ENCODE data around the gene FLG. TPM values are rescaled to one million over a fixed set of nuclear protein-coding genes. Genes with fewer than 3 reads are reported as not detected.

Gene FLG
- total and polyA plus RNA-seq, 2 of the 4 experiments (the other 2 are of a cell fraction): under 0.01 TPM; not detected in 1

DNA sequence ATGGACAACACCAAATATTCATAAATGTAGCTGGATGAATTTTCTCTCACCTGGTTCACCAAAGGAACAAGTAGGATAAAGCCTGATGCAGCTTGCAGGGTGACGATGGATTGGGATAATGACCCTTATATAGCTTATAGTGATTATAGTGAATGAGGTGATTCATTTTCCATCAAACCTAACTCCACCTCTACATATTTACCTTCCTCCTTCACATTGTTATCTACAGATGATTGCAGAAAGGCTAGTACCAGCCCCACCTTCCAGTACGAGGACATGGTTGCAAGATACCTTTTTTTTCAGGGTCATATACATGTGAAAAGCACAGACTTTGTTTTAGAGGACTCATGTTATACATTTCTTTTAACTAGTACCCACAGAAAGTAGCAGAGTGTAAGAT is 34.9 kb upstream of the FLG start, which contains the start of gene FLG2:
Gene FLG2 (minus strand): TSS at position 101 of the 400 bp plus-strand sequence. CDS start 1,122 bp downstream, outside the sequence.
- no peak within 1 kb of the TSS for H3K4me2 ChIP-seq (ENCODE audit: low read depth, low read length)
- H3K14ac ChIP-seq (replicated peaks; ENCODE audit: low read depth, low read length): no peak within 1 kb of the TSS
- H4K5ac ChIP-seq (ENCODE audit: low read depth, low read length): no peak within 1 kb of the TSS
- no peak within 1 kb of the TSS for H3K56ac ChIP-seq (ENCODE audit: extremely low read depth, insufficient read depth, low read length)
- dilution Hi-C loops (cut with HindIII; ENCODE audit: low sequenced_read_pairs, unreplicated experiment): no loop called here
- H2BK120ac ChIP-seq (ENCODE audit: low read depth, low read length): no peak within 1 kb of the TSS
- H3K9me1 ChIP-seq (ENCODE audit: insufficient read depth, low read length): no peaks in the 10 kb centered on the region
- no peak within 1 kb of the TSS for H2AK9ac ChIP-seq (replicated peaks; ENCODE audit: low read depth, low read length, poor library complexity)
- in situ Hi-C loops (cut with MboI; ENCODE audit: low sequenced_read_pairs): no loop called here
- TF ChIP-seq USF2 (IDR thresholded peaks at IDR 0.05; ENCODE audit: low read depth, low read length) (no peak), CTCF (conservative IDR thresholded peaks at IDR 0.05; ENCODE audit: low read depth, low read length) (no peak), SMC3 (IDR thresholded peaks at IDR 0.05; ENCODE audit: low read depth, low read length) (no peak), RAD21 (IDR thresholded peaks at IDR 0.05; ENCODE audit: low read length) (no peak), MAFK (IDR thresholded peaks at IDR 0.05; ENCODE audit: low read depth, low read length) (no peak), BHLHE40 (IDR thresholded peaks at IDR 0.05; ENCODE audit: low read depth, low read length) (no peak), RCOR1 (IDR thresholded peaks at IDR 0.05; ENCODE audit: insufficient replicate concordance, low read length) (no peak), NFE2L2 (IDR thresholded peaks at IDR 0.05; ENCODE audit: low read depth, low read length) (no peak), POLR2A (IDR thresholded peaks at IDR 0.05; ENCODE audit: low read depth, low read length) (no peak), CHD1 (IDR thresholded peaks at IDR 0.05; ENCODE audit: low read depth, low read length) (no peak), MXI1 (IDR thresholded peaks at IDR 0.05; ENCODE audit: borderline replicate concordance, low read depth, low read length) (no peak), FOS (IDR thresholded peaks at IDR 0.05; ENCODE audit: low read depth, low read length) (no peak), RFX5 (IDR thresholded peaks at IDR 0.05; ENCODE audit: low read depth, low read length) (no peak), CEBPB (IDR thresholded peaks at IDR 0.05; ENCODE audit: low read depth, low read length) (no peak), MAZ (IDR thresholded peaks at IDR 0.05; ENCODE audit: borderline replicate concordance, low read depth, low read length) (no peak)
- TF ChIP-seq, protein P1, sequence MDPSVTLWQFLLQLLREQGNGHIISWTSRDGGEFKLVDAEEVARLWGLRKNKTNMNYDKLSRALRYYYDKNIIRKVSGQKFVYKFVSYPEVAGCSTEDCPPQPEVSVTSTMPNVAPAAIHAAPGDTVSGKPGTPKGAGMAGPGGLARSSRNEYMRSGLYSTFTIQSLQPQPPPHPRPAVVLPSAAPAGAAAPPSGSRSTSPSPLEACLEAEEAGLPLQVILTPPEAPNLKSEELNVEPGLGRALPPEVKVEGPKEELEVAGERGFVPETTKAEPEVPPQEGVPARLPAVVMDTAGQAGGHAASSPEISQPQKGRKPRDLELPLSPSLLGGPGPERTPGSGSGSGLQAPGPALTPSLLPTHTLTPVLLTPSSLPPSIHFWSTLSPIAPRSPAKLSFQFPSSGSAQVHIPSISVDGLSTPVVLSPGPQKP (IDR thresholded peaks at IDR 0.05; ENCODE audit: borderline replicate concordance, low read depth, low read length): no peak
- no peaks in the 10 kb centered on the region for H4K20me1 ChIP-seq (ENCODE audit: insufficient read depth, low read length)
- no peak within 1 kb of the TSS for H3K9ac ChIP-seq (ENCODE audit: low read depth, low read length)
- H3K4me3 ChIP-seq (ENCODE audit: insufficient read depth, low read depth, low read length): no peak within 1 kb of the TSS
- H3K27ac ChIP-seq (ENCODE audit: insufficient read depth, low read length): no peak within 1 kb of the TSS
- POLR2A ChIA-PET (ENCODE audit: unreplicated experiment): no interaction called here
- CTCF ChIA-PET: interaction anchor here (2.6 kb wide), 1 partner anchor 13 kb away, joined by 7 read pairs; no protein-coding TSS in a partner anchor
- H3K79me1 ChIP-seq (ENCODE audit: low read depth in 1 of 2, low read length in 2 of 2): no peaks in the 10 kb centered on the region
- no peak within 1 kb of the TSS for H2BK5ac ChIP-seq (ENCODE audit: low read depth, low read length, poor library complexity, severe bottlenecking)
- H3K4ac ChIP-seq (ENCODE audit: low read depth, low read length): no peak within 1 kb of the TSS
- H4K91ac ChIP-seq (ENCODE audit: insufficient read depth, low read depth, low read length): no peak within 1 kb of the TSS
- BruUV-seq (replicated peaks): no TSS peak
- H2BK15ac ChIP-seq (ENCODE audit: low read depth, low read length): no peak within 1 kb of the TSS
- no peaks in the 10 kb centered on the region for H3K4me1 ChIP-seq (ENCODE audit: control insufficient read depth, insufficient read depth, low read length)
- H2BK20ac ChIP-seq (ENCODE audit: low read depth, low read length): no peak within 1 kb of the TSS
- no peak for DNase-seq
- ATAC-seq (ENCODE audit: low read depth): no peak
- no peaks in the 10 kb centered on the region for H3K27me3 ChIP-seq (ENCODE audit: control insufficient read depth, insufficient read depth, low read length)
- no peak within 1 kb of the TSS for H4K8ac ChIP-seq (ENCODE audit: low read depth in 2 of 2, low read length in 2 of 2)
- no peak within 1 kb of the TSS for H3K23ac ChIP-seq (ENCODE audit: low read depth, low read length)
- no peaks in the 10 kb centered on the region for H3K36me3 ChIP-seq (ENCODE audit: control insufficient read depth, insufficient read depth, low read length)
- WGBS, 2 experiments (ENCODE audit: extremely low coverage in 2 of 2, insufficient read length in 1 of 2): no CpG with 5 or more reads among the region's 2 CpGs
- no peak within 1 kb of the TSS for H3K18ac ChIP-seq (ENCODE audit: low read depth, low read length)
- no peak within 1 kb of the TSS for H2AFZ ChIP-seq (replicated peaks; ENCODE audit: low read length, poor library complexity)
- H2AK5ac ChIP-seq (ENCODE audit: low read depth, low read length): no peak within 1 kb of the TSS
- intact Hi-C loops (cut with micrococcal nuclease): no loop called here
- H3K9me3 ChIP-seq (ENCODE audit: control insufficient read depth, insufficient read depth, low read length): peaks cover 1% of the 10 kb centered on the region

Data from IMR-90 (cell line).